Heart right ventricle (tissue), 16 donors: ENCODE results near the gene DENND4C. TPM values are rescaled to one million over a fixed set of nuclear protein-coding genes. Genes with fewer than 3 reads are reported as not detected.
A peak's percentile ranks its signal among the peaks of the same experiment; 100 is the strongest.
"Not testable (repeated sequence)": the region's sequence is repeated elsewhere in the genome, so short reads cannot be mapped to it uniquely, and the experiment has no call there.

Source experiments
- ATAC-seq, 8 donors: fragments of 200-7000 bp; cut with Tn5 transposase; one replicate each; pipeline ENCODE4 v1.9.1; 2020; ENCODE audit warnings: mild to moderate bottlenecking in 8 of 8, moderate library complexity in 8 of 8, moderate number of reproducible peaks in 1 of 8
- DNase-seq, 2 donors: peaks; one replicate each; pipeline ENCODE4 v3.0.0-alpha.2; 2020
- H3K27ac ChIP-seq, 10 donors: fragments of 200-600 bp; sonication (generic) in 2 of 10; one replicate each; pipeline versions ENCODE4 v1.5.0 to v1.8.0; 2020 to 2022; ENCODE audit warnings: mild to moderate bottlenecking in 3 of 10
- H3K27me3 ChIP-seq, 7 donors: fragments of 200-600 bp; one replicate each; pipeline ENCODE4 v1.8.0; 2021 to 2022; ENCODE audit warnings: mild to moderate bottlenecking in 2 of 7
- H3K36me3 ChIP-seq, 9 donors: fragments of 200-600 bp; sonication (generic) in 1 of 9; one replicate each; pipeline versions ENCODE4 v1.5.0 to v1.8.0; 2020 to 2022; ENCODE audit warnings: mild to moderate bottlenecking in 2 of 9
- H3K4me1 ChIP-seq, 9 donors: fragments of 200-600 bp; sonication (generic) in 1 of 9; one replicate each; pipeline versions ENCODE4 v1.5.0 to v1.8.0; 2020 to 2022; ENCODE audit warnings: mild to moderate bottlenecking in 4 of 9
- H3K4me3 ChIP-seq, 10 donors: fragments of 200-600 bp; sonication (generic) in 2 of 10; one replicate each; pipeline versions ENCODE4 v1.5.0 to v1.8.0; 2020 to 2022; ENCODE audit warnings: mild to moderate bottlenecking in 7 of 10, moderate library complexity in 2 of 10
- H3K9me3 ChIP-seq, 11 donors: fragments of 200-600 bp in 10 of 11; sonication (generic) in 2 of 11; one replicate each; pipeline versions ENCODE4 v1.5.0 to v1.8.0; 2013 to 2022; ENCODE audit warnings: mild to moderate bottlenecking in 2 of 11, control low read depth in 1 of 11, moderate library complexity in 1 of 11
- CTCF ChIP-seq, 9 donors: fragments of 200-600 bp; sonication (generic) in 2 of 9; IDR thresholded peaks; one replicate each; pipeline versions ENCODE4 v1.5.0 to v1.8.0; 2021 to 2022; ENCODE audit warnings: antibody characterized with exemption in 9 of 9, mild to moderate bottlenecking in 5 of 9, moderate library complexity in 1 of 9
- WGBS, 2 donors: extraction: QIAGEN DNeasy Blood & Tissue Kit; methylation state at CpG; one replicate each; pipeline ENCODE4 v1.1.7; 2013; ENCODE audit warnings: inconsistent platforms in 1 of 2; 5-methylcytosine and 5-hydroxymethylcytosine counted together
- intact Hi-C, 10 donors: fragments of 100-400 bp; cut with DNase I; formaldehyde crosslinking; loops; one replicate each; pipeline versions ENCODE4 v1.11.1 to v1.14.2; 2022
- polyA plus RNA-seq, 2 donors: library from polyadenylated mRNA; stranded (reverse); fragments of 200-250 nt; gene quantifications; one replicate each; pipeline ENCODE4 v1.2.3, GENCODE V29; 2013
- total RNA-seq, 10 donors: library from RNA; stranded (reverse); fragmentation: NEBNext Ultra II Directional in 3 of 10; extraction: Animal tissue kit (Norgen Biotek cat#: 25700) in 3 of 10; gene quantifications; one replicate each; pipeline versions ENCODE4 v1.2.1 to v1.2.4, GENCODE V29; 2021 to 2023
- donor health status: Arrhythmogenic right ventricular cardiomyopathy.
- donor health status: ischemic (EF 13 %, LVEDD 7.1; RV severe dilation, severe dysfunction).
- donor health status: healthy with polysubstance abuse.
- donor health status: DM: no; HTN: yes; CAD: no.
- donor health status: DM: no; HTN: no; CAD: no.
- donor health status: ischemic (EF 25% LVEDD 6.9; RV normal size, moderate dysfunction).
- donor health status: ischemic (EF 25% LVEDD 5.7; RV mildly dilated, moderate dysfunction).
- donor health status: healthy.
- donor health status: DM: yes; HTN: yes; CAD: no.
- donor health status: Ischemic cardiomyopathy.
- donor health status: ischemic (EF 35%, LVEDD 5.7; RV mildly dilated, moderate dysfunction).
- donor health status: nonischemic (EF 11% LVEDD 7.7; RV severe dilation, severe dysfunction).
- donor health status: DM: yes; HTN: yes; CAD: no.
- donor health status: PGD.
- donor health status: ischemic (EF 29% LVEDD 5.4; RV normal size, mild dysfunction).
- donor health status: nonischemic (EF 23%, LVEDD 6.1; RV moderate dilation, normal function).

The DENND4C gene
- total and polyA plus RNA-seq, 12 donors = 5.4 to 28.3 (median 23.5) TPM

GRCh38 chr9:19381656-19382055 is 151.2 kb downstream of the DENND4C start:
- Histone ChIP-seq H3K36me3 (peaks cover 0 to 30% (median 20%) of the 10 kb centered on the region in 9 donors), H3K27me3 (no peaks in the 10 kb centered on the region), H3K4me3 (no peak overlapping the region), H3K4me1 (peaks cover 0 to 38% (median 27%) of the 10 kb centered on the region in 9 donors), H3K9me3 (no peaks in the 10 kb centered on the region), H3K27ac (no peak overlapping the region)
- no peak for ATAC-seq
- no peak for DNase-seq
- intact Hi-C loops = loop anchor here in 8 of 10 donors (2.0 to 5.0 kb wide), 3 partner anchors 27 to 76 kb away; partner anchors contain the start of gene ACER2 (in 2 of the 8)
- WGBS, 2 donors = 95 to 100% methylated on average over 2 of the region's 2 CpGs
- no peak for TF ChIP-seq CTCF (IDR thresholded peaks at IDR 0.05)

GRCh38 chr9:19385212-19385611 is 154.7 kb downstream of the DENND4C start:
- DNase-seq, H3K9me3 ChIP-seq, intact Hi-C loops, H3K27ac ChIP-seq, H3K36me3 ChIP-seq, H3K4me3 ChIP-seq, H3K27me3 ChIP-seq, ATAC-seq: not testable (repeated sequence)
- WGBS, 2 donors = 97% methylated on average over 14 of the region's 14 CpGs
- H3K4me1 ChIP-seq = peaks cover 0 to 19% (median 4%) of the 10 kb centered on the region in 9 donors

GRCh38 chr9:19385786-19386501 is 155.5 kb downstream of the DENND4C start:
- no peaks in the 10 kb centered on the region for H3K36me3 ChIP-seq
- no peak for TF ChIP-seq CTCF (IDR thresholded peaks at IDR 0.05)
- peak overlapping the region in 2 of 10 donors; percentile 9 to 28 for H3K27ac ChIP-seq
- WGBS, 2 donors = 91 to 92% methylated on average over 6 of the region's 6 CpGs
- no peaks in the 10 kb centered on the region for H3K9me3 ChIP-seq
- DNase-seq = no peak
- intact Hi-C loops = no loop called here
- ATAC-seq = no peak
- H3K4me3 ChIP-seq = no peak overlapping the region
- peaks cover 0 to 14% (median 3%) of the 10 kb centered on the region in 9 donors for H3K4me1 ChIP-seq
- no peaks in the 10 kb centered on the region for H3K27me3 ChIP-seq

GRCh38 chr9:19386502-19387044 is 156.1 kb downstream of the DENND4C start:
- no peaks in the 10 kb centered on the region for H3K36me3 ChIP-seq
- H3K4me3 ChIP-seq = no peak overlapping the region
- DNase-seq (no peak), ATAC-seq (peak in 1 of 8 donors; percentile 33)
- 47 to 58% methylated on average over 2 of the region's 2 CpGs for WGBS, 2 donors
- peak overlapping the region in 2 of 10 donors; percentile 9 to 28 for H3K27ac ChIP-seq
- no peaks in the 10 kb centered on the region for H3K9me3 ChIP-seq
- H3K27me3 ChIP-seq = no peaks in the 10 kb centered on the region
- no peak for TF ChIP-seq CTCF (IDR thresholded peaks at IDR 0.05)
- intact Hi-C loops = no loop called here
- H3K4me1 ChIP-seq = peaks cover 0 to 11% (median 0%) of the 10 kb centered on the region in 9 donors

- DNase-seq (no peak), ATAC-seq (no peak)
- Histone ChIP-seq H3K4me1 (peaks cover 0 to 11% (median 0%) of the 10 kb centered on the region in 9 donors), H3K27me3 (no peaks in the 10 kb centered on the region), H3K9me3 (no peaks in the 10 kb centered on the region), H3K4me3 (no peak overlapping the region), H3K36me3 (no peaks in the 10 kb centered on the region), H3K27ac (no peak overlapping the region)
- no peak for TF ChIP-seq CTCF (IDR thresholded peaks at IDR 0.05)
- 62 to 68% methylated on average over 2 of the region's 2 CpGs for WGBS, 2 donors
- intact Hi-C loops = no loop called here
These were observed 156.8 kb downstream of the DENND4C start for GRCh38 chr9:19387317-19387716.

- ATAC-seq, intact Hi-C loops: not testable (repeated sequence)
- 95 to 96% methylated on average over 4 of the region's 4 CpGs for WGBS, 2 donors
These were observed 159.0 kb downstream of the DENND4C start for GRCh38 chr9:19389539-19389938.

More at GRCh38 chr9:19389539-19389938, 159.0 kb downstream of the DENND4C start:
- not testable (repeated sequence) for H3K27me3 ChIP-seq, H3K9me3 ChIP-seq, DNase-seq, H3K27ac ChIP-seq, H3K4me3 ChIP-seq, H3K36me3 ChIP-seq
- H3K4me1 ChIP-seq = peaks cover 0 to 11% (median 0%) of the 10 kb centered on the region in 9 donors
